HG03045 (cell line): ENCODE measurements around the gene FYN.

Experiments used
- ATAC-seq: cut with Tn5 transposase; IDR thresholded peaks from one replicate; pipeline ENCODE4 v1.9.1; 2021; ENCODE audit warnings: mild to moderate bottlenecking, moderate library complexity; ENCODE audit not compliant: unreplicated experiment

Gene FYN

DNA sequence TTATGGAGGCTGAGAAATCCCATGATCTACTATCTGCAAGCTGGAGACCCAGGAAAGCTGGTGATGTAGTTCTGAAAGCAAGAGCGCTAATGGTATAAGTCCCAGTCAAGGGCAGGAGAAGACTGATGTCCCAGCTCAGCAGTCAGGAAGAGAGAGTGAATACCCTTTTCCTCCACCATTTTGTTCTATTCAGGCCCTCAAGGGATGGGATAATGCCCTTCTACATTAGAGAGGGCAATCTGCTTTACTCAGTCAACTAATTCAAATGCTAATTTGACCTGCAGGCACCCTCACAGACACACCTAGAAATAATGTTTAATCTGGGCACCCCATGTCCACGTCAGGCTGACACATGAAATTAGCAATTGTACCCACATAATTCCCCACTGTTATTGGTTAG lies 10.8 kb upstream of the FYN start:
- no peak for ATAC-seq

DNA sequence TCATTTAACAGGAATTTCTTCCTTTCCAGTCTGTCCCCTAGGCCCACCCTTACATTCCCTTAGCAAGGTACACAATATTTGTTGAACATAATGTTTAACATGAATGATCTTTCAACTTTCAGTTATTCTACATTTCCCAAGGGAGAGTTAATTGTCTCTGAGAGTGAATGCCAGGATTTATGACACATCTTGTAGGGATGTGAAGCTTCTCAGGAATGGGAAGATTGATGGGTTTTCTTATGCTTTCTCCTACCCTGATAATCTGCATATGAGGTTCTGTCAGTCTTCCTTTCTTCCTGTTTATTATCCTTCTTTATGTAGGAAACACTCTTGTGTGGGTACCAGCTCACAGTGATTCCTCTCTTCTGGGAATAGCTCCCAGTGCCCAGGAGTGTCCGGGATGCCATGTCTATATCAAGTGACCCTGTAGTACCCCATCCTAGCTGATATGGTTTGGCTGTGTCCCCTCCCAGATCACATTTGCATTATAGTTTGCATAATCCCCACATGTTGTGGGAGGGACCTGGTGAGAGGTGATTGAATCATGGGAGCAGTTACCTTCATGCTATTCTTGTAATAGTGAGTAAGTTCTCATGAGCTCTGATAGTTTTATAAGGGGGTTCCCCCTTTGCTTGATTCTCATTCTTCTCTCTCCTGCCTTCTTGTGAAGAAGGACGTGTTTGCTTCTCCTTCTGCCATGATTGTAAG lies 7.1 kb upstream of the FYN start:
- no peak for ATAC-seq

DNA sequence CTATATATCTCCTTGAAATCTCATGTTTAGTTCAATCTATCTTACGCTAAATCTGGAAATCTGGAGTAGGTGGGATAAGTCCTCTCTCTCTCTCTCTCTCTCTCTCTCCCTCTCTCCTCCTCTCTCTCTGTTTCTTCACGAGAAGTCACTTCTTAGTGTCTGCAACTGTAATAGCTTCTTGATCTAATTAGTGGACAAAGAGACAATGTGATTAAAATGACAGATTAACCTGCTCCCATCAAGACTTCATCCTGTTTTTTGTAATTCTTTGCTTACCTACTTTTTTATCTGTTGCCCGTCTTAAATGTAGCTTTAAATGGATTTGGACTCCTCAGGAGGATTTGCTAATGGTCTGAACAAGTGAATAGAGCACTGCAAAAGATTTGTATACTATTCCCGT lies 2.5 kb upstream of the FYN start:
- ATAC-seq: no peak

GRCh38 chr6:111874025-111874415 lies 768 bp upstream of the FYN start:
- ATAC-seq: no peak

DNA sequence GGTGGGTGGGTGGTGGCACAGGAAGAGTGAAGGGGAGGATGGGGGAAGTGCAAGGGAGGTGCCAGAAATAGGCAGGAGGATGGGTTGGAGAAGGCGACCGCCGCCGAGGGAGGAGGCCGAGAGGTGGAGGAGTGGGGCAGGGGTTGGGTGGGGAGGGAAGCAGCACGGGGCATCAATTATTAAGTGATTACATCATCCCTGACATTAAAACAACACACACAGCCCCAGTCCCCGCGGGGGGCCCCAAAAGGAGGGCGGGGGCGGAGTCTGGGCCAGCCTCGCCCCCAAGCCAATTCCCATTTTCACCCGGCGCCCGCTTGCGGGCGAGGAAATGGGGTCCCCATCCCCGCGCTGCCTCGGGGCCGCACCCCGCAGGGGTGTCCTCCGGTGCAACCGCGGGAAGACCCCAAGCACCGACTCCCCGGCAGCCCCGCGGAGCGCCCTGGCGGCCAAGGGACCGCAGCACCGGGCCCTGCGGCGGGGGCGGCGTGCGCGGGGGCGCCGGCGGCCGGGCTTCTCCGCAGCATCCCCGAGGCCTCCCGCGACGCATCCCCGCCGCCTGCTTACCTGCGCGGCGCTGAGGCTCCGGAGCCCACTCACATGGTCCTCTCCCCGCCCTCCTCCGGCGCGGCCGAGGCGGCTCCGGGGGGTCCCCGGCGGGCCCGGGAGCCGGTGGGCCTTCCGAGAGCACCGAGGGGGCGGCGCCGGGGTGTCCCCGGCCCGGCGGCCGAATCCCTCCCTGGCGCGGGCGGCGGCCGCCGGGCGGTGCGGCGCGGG lies 663 bp downstream of the FYN start:
- peak; percentile 1 for ATAC-seq

GRCh38 chr6:111871725-111872400 lies 1.4 kb downstream of the FYN start:
- ATAC-seq: no peak

GRCh38 chr6:111871207-111871606 lies 2.0 kb downstream of the FYN start:
- no peak for ATAC-seq

DNA sequence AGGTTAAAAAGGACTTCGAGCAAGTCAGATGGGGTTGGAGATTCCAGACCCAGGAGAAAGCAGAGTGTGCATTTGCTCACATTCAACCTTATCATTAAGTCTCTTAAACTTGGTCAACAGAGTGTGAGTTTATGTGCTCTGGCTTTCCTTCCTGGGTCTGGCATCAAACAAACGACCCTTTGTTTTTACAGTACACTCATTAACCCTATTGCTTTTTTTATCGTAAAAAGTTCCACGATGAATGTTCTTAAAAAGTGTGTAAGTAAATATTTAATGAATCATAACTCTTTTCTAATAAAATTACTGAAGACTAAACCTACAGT lies 2.5 kb downstream of the FYN start:
- ATAC-seq: no peak

DNA sequence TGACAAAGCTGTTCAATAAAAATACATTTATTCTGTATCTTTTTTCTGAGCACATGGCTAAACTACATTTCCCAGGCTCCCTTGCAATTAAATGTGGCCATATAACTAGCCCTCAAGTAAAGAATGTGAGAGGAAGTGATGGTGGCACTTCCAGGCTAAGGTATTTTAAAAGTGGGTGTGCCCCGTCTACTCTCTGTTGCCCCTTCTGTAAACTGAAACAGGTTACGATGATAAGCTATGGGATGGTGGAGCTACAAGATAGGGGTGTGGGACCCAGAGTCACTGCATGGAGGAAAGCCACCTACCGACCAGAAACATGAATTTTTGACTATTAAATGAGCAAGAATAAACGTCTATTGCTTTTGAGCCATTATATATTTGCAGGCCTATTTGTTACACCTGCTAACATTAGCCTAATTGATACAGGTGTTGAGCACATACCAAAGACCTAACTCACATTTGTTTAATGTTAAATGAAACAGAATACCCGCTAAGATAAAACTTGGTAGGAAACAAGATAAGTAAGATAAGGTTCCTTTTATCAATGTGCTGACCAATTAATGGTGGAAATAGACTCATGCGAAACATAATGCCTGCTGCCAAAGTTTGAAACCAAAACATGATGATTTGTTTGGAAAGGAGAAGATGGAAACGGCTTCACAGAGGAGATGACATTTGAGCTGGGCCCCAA lies 3.1 kb downstream of the FYN start:
- no peak for ATAC-seq

GRCh38 chr6:111866857-111867256 lies 6.4 kb downstream of the FYN start:
- no peak for ATAC-seq

GRCh38 chr6:111865909-111866546 lies 7.2 kb downstream of the FYN start:
- ATAC-seq: no peak

GRCh38 chr6:111865049-111865585 lies 8.1 kb downstream of the FYN start:
- no peak for ATAC-seq

DNA sequence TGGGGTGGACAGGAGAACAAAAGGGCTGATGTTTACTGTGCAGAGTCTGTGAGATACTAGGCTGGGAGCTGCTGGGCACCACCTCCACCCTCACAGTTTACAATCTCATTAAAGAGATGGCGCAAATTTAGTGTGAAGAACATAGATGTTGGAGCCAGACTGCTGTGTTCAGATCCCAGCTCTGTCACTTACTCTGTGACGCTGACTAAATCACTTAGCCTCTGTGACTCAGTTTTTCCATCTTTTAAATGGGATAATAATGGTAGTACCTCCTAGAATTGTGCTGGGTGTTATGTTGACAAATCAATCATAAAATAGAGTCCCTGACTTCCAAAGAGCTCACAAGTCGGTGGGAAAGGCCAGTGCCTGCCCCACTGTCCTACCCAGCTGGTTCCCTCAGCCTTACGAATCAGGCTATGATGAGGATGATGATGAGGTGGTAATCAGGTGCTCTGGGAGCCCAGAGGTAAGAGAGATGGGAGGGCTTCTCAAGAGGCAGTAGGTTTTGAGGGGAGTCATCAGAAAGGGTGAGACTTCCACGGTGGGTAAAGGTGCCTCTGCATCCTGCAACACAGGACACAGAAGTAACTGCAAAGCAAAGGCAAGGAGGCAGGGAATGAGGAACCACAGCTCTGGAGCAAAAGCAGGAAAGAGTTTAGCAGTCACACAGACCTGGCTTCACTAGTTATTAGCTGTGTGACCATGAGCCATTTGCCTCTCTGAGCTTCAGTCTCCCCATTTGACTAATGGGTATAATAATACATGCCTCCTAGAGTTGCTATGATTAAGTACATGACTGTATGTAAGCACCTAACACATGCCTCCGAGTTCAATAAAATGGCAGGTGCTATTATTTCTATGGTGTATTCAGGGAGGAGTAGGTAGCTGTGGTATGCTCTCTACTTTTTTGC lies 8.9 kb downstream of the FYN start:
- no peak for ATAC-seq

- ATAC-seq: no peak
Observed at GRCh38 chr6:111862741-111863140, 10.5 kb downstream of the FYN start.

- ATAC-seq: no peak
Observed at GRCh38 chr6:111862314-111862713, 10.9 kb downstream of the FYN start.

GRCh38 chr6:111861431-111861885 lies 11.8 kb downstream of the FYN start:
- ATAC-seq: no peak

DNA sequence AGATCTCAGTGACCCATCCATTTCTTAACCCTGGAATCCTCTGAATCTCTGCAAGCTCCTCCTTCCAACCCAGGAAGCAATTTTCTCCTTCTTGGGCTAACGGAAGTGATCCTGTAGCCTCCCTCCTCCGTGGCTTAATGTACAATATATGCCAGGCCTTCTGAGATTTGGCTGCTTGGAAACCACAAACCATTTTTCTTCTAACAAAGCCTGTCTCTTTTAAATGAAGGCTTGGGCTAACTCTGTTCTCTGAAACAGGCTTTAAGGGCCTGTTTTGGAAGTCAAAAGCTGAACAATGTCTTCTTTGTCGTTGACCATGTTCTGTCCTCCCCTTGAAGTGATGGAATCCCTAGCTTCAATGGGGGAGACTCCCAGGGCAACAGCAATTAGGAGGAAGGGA lies 14.9 kb downstream of the FYN start:
- ATAC-seq: no peak

DNA sequence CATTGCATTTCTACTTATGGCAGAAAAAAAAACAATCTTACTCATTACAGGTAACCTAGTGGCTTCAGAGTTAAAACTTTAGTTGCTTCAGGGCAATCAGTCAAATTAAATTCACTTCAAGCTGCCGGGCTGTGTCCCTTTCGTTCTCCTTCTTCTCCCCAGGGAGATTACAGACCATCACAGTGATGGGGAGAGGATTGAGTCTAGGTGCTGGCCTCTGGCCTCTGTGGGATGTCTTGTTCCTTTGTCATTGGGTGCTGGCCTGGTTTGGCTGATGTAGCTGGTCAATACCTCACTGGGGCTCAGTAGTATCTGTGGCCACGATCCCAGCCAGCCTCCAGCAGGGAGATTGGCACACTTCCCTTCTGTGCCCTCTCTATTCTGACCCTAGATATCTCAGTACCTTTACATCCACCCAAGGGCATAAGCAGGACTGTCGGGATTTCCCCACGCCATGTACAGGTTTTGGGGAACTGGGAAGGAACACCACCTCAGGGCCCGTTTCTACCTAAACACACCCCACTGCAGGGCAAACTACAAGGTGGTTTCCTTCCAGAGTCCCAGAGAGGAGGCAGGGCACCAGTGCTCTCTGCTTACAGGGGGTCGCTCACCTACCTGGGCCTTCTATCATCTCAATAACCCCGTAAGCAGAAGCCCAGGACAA lies 15.4 kb downstream of the FYN start:
- ATAC-seq: no peak

GRCh38 chr6:111855753-111856152 lies 17.5 kb downstream of the FYN start:
- no peak for ATAC-seq
